ENCODE results near the gene EPHB2.

- TF ChIP-seq POLR2AphosphoS5 (IDR thresholded peaks at IDR 0.05) (peak in 1 of 4 donors; percentile 15), EP300 (IDR thresholded peaks at IDR 0.05) (no peak), POLR2A (IDR thresholded peaks at IDR 0.05) (no peak)
- TF ChIP-seq, protein P1, sequence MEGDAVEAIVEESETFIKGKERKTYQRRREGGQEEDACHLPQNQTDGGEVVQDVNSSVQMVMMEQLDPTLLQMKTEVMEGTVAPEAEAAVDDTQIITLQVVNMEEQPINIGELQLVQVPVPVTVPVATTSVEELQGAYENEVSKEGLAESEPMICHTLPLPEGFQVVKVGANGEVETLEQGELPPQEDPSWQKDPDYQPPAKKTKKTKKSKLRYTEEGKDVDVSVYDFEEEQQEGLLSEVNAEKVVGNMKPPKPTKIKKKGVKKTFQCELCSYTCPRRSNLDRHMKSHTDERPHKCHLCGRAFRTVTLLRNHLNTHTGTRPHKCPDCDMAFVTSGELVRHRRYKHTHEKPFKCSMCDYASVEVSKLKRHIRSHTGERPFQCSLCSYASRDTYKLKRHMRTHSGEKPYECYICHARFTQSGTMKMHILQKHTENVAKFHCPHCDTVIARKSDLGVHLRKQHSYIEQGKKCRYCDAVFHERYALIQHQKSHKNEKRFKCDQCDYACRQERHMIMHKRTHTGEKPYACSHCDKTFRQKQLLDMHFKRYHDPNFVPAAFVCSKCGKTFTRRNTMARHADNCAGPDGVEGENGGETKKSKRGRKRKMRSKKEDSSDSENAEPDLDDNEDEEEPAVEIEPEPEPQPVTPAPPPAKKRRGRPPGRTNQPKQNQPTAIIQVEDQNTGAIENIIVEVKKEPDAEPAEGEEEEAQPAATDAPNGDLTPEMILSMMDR (IDR thresholded peaks at IDR 0.05): no peak
These were observed 29.2 kb downstream of the EPHB2 start for GRCh38 chr1:22739648-22740385.

Data from sigmoid colon (tissue), 4 donors.